Loucy (cell line): Measurements from ENCODE around the gene TPM4.

ENCODE experiments used
- H2AFZ ChIP-seq: fragments of 200-600 bp; sonication (generic); 2 replicates; pipeline ENCODE4 v1.6.0; 2016; ENCODE audit warnings: antibody characterized with exemption, mild to moderate bottlenecking, low read length, moderate library complexity
- H3F3A ChIP-seq: fragments of 200-600 bp; 2 replicates; pipeline ENCODE4 v1.6.0; 2016; ENCODE audit warnings: antibody characterized with exemption, low read depth, mild to moderate bottlenecking
- H3K27me3 ChIP-seq: fragments of 200-600 bp; sonication (generic); 2 replicates; pipeline ENCODE4 v1.6.1; 2014; ENCODE audit warnings: low read length, mild to moderate bottlenecking; ENCODE audit not compliant: insufficient read depth, poor library complexity, severe bottlenecking
- H3K36me3 ChIP-seq: fragments of 200-600 bp; sonication (generic); 2 replicates; pipeline ENCODE4 v1.6.1; 2016; ENCODE audit warnings: low read length; ENCODE audit not compliant: insufficient read depth
- H3K4me1 ChIP-seq: fragments of 200-600 bp; sonication (generic); 2 replicates; pipeline ENCODE4 v1.5.1; 2014; ENCODE audit warnings: low read length, mild to moderate bottlenecking; ENCODE audit not compliant: insufficient read depth, poor library complexity, severe bottlenecking
- H3K4me2 ChIP-seq: fragments of 200-600 bp; sonication (generic); 2 replicates; pipeline ENCODE4 v1.6.0; 2014; ENCODE audit warnings: antibody characterized with exemption, low read length, low read depth, mild to moderate bottlenecking; ENCODE audit not compliant: poor library complexity, severe bottlenecking
- H3K4me3 ChIP-seq: fragments of 200-600 bp; sonication (generic); 2 replicates; pipeline ENCODE4 v1.5.1; 2014; ENCODE audit warnings: low read length, mild to moderate bottlenecking, mixed read lengths; ENCODE audit not compliant: poor library complexity, severe bottlenecking
- H3K79me2 ChIP-seq: fragments of 200-600 bp; sonication (generic); 2 replicates; pipeline ENCODE4 v1.6.1; 2014; ENCODE audit warnings: low read length; ENCODE audit not compliant: insufficient read depth
- H3K9ac ChIP-seq: fragments of 200-600 bp; sonication (generic); 2 replicates; pipeline ENCODE4 v1.6.0; 2014; ENCODE audit warnings: mild to moderate bottlenecking, low read depth, low read length, moderate library complexity; ENCODE audit not compliant: poor library complexity, severe bottlenecking
- H3K9me2 ChIP-seq: fragments of 200-600 bp; sonication (generic); replicated peaks from 2 replicates; pipeline ENCODE4 v1.6.1; 2016; ENCODE audit warnings: low read depth, low read length, mixed read lengths
- H3K9me3 ChIP-seq: fragments of 200-600 bp; sonication (generic); 2 replicates; pipeline ENCODE4 v1.6.1; 2014; ENCODE audit warnings: mild to moderate bottlenecking, antibody characterized with exemption, low read length, low read depth; ENCODE audit not compliant: insufficient read depth
- H4K20me1 ChIP-seq: fragments of 200-600 bp; sonication (generic); 2 replicates; pipeline ENCODE4 v1.6.0; 2014; ENCODE audit warnings: antibody characterized with exemption, low read length, mild to moderate bottlenecking; ENCODE audit not compliant: insufficient read depth, poor library complexity, severe bottlenecking
- CTCF ChIP-seq: fragments of 200-600 bp; sonication (generic); conservative IDR thresholded peaks from 2 replicates; pipeline ENCODE4 v1.5.1; 2014; ENCODE audit warnings: mild to moderate bottlenecking, antibody characterized with exemption, low read length
- EZH2phosphoT487 ChIP-seq: fragments of 200-600 bp; IDR thresholded peaks from 2 replicates; pipeline ENCODE4 v1.6.1; 2018; ENCODE audit warnings: antibody characterized with exemption, mild to moderate bottlenecking, moderate library complexity, borderline replicate concordance

Gene TPM4

GRCh38 chr19:16100524-16100923 is 24.2 kb downstream of the TPM4 start:
- Histone ChIP-seq H3K36me3 (peaks cover 80% of the 10 kb centered on the region), H2AFZ (no peak overlapping the region), H3K79me2 (peaks cover 30% of the 10 kb centered on the region), H3K4me3 (no peak overlapping the region), H3K4me1 (no peaks in the 10 kb centered on the region), H3K9ac (no peak overlapping the region), H4K20me1 (peaks cover 42% of the 10 kb centered on the region), H3K27me3 (no peaks in the 10 kb centered on the region), H3K4me2 (no peak overlapping the region), H3F3A (peaks cover 10% of the 10 kb centered on the region; the same call in 1 of the 2 replicates), H3K9me3 (no peaks in the 10 kb centered on the region), H3K9me2 (no peaks in the 10 kb centered on the region)
- TF ChIP-seq EZH2phosphoT487 (no peak), CTCF (no peak)

- Histone ChIP-seq H3K4me3 (no peak overlapping the region), H3K79me2 (peaks cover 11% of the 10 kb centered on the region; the same call in 1 of the 2 replicates), H3K9me3 (no peaks in the 10 kb centered on the region), H3K4me1 (no peaks in the 10 kb centered on the region), H3K9me2 (no peaks in the 10 kb centered on the region), H3K36me3 (peaks cover 40% of the 10 kb centered on the region), H4K20me1 (peaks cover 17% of the 10 kb centered on the region), H3K9ac (no peak overlapping the region), H2AFZ (no peak overlapping the region), H3K27me3 (no peaks in the 10 kb centered on the region), H3F3A (peaks cover 3% of the 10 kb centered on the region; the same call in 1 of the 2 replicates), H3K4me2 (no peak overlapping the region)
- TF ChIP-seq EZH2phosphoT487 (no peak), CTCF (no peak)
These were observed 28.4 kb downstream of the TPM4 start for GRCh38 chr19:16104722-16105121.

GRCh38 chr19:16106121-16106520 is 29.8 kb downstream of the TPM4 start:
- TF ChIP-seq EZH2phosphoT487 (no peak), CTCF (no peak)
- no peak overlapping the region for H3K4me2 ChIP-seq

More at GRCh38 chr19:16106121-16106520, 29.8 kb downstream of the TPM4 start:
- no peaks in the 10 kb centered on the region for H3K27me3 ChIP-seq
- no peaks in the 10 kb centered on the region for H3K9me2 ChIP-seq
- peaks cover 7% of the 10 kb centered on the region for H4K20me1 ChIP-seq
- H2AFZ ChIP-seq: no peak overlapping the region
- peaks cover 27% of the 10 kb centered on the region for H3K36me3 ChIP-seq
- no peak overlapping the region for H3K4me3 ChIP-seq
- peaks cover 7% of the 10 kb centered on the region for H3K79me2 ChIP-seq
- peaks cover 5% of the 10 kb centered on the region for H3K4me1 ChIP-seq
- H3F3A ChIP-seq: peaks cover 3% of the 10 kb centered on the region; the same call in 1 of the 2 replicates
- H3K9ac ChIP-seq: no peak overlapping the region
- H3K9me3 ChIP-seq: no peaks in the 10 kb centered on the region
